Endometrial microvascular endothelial cells (primary cell): ENCODE results near the gene DCX. TPM values are rescaled to one million over a fixed set of nuclear protein-coding genes. Genes with fewer than 3 reads are reported as not detected.

Source experiments
- in situ Hi-C: cut with HindIII; loops from 2 replicates; pipeline ENCODE4 v1.10.0; 2017; ENCODE audit warnings: low sequenced_read_pairs, low pct_unique_long_range_greater_than_20kb; ENCODE audit errors: inconsistent ontology term
- total RNA-seq: library from RNA; depleted of rRNA; stranded (reverse); fragments of >200 nt; gene quantifications from one replicate; pipeline ENCODE4 v1.2.3, GENCODE V29; 2015; ENCODE audit errors: inconsistent ontology term

The DCX gene
- total RNA-seq, 1 donor from 2014 or later = 0.28 TPM

DNA sequence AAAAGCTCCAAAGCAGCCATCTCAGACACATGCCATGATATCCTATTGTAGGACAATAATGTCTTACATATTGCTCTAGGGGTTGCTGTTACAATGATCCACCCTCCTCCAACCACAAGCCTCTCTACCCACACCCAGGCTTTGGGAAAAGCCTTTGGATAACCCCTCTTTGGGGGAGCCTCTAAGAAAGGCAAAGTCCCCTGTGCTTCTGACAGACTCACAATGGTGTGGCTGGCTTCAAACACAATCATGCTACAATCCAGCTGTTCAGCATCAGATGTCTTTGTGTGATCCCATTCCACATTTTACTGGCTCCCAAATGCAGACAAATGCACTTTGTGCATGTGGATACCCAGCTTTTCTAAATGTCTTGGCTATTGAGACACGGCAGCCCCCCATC, 75.9 kb downstream of the DCX start:
- in situ Hi-C loops = no loop called here

DNA sequence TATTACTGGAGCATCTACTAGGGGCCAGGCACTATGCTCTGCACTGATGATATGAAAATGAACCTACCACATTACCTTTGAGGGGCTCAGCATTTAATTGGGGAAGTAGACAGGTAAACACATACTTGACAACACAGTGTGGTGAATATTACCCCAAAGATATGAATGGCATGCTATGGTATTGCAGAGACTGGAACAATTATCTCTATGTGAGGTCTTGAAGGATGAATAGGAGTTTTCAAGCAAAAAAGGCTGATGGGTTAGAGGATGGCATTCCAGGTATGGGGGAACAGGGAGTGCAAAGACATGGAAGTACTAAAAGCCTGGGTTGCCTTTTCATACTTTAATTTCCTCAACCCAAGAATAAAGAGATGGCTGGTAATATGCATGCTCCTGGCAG, 82.6 kb downstream of the DCX start:
- in situ Hi-C loops = no loop called here

DNA sequence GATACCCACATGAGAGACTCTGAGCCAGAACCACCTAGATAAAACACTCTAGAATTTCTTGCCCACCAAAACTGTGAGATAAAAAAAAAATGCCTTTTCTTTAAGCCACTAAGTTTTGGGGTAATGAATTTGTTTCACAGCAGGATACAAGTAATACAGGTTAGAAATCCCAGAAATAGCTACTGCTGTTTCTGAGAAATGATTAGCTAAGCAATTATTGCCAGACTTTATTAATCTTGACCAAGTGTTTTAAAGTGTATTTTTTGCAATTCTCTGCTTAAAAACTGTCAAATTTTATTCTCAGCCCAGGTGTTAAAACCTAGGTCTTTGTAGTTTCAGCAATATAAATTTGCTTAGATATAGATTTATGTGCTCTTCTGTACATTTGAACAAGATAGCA, 83.1 kb downstream of the DCX start:
- in situ Hi-C loops = no loop called here

DNA sequence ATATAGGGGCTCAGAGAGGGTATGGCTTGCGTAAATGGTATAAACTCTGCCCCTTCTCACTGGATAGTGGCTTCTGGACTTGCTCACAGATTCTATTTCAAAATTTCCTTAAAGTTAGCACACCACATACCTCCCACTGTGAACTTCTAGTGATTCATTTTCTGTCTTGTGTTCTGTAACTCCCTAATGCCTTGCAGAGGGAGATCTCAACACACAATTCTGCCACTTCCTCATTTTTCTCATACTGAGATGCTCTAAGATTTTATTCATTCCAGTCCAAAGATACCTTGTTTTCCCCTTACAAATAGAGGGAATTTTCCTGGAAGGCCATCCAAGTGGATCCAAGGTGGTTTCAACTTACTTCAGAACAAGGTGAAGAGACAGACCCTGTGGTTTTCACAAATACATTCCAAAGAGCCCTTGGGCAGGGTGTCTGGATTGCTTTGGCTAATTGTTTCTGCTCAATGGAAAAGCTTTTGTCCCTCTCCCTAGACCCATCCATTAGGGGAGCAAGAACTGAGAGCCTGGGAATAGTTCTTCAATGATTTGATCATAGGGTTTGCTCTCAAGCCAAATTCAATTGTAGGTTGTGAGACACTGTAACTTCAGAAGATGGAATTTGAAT, 89.6 kb downstream of the DCX start:
- in situ Hi-C loops = no loop called here

DNA sequence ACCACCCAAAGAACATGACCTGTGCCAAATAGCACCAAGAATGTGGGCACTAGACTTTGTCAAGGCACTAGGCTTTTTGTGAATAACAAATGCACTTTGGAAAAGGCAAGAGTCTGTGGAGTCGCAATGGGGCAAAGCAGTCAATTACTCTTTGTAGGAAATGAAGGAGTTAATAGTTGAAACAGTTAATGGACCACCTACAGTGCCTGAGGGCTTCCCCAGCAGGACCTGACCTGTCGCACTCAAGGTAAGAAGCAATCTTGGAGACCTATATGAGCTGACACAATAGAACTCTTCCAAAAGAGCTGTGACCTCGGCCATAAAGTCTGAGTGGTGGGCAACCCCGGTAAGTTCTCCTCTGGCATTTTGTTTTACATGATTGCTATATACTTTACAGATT, 92.5 kb downstream of the DCX start:
- in situ Hi-C loops = no loop called here

DNA sequence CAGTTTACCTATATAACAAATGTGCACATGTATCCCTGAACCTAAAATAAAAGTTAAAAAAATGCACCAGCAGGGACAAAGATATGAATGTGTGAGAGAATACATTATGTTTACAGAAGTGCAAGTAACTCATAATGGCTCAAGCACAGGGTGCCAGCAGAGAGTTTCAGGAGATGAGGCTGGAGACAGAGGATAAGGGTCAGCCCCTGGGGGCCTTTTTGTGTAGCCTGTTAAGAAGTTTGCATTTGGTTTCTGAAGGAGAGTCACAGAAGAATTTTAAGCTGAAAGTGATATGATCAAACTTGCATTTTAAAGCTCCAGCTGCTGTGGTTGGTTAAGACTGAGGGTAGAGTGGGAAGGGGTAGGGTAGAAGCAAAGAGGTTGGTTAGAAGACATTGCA, 93.1 kb downstream of the DCX start:
- in situ Hi-C loops = no loop called here

DNA sequence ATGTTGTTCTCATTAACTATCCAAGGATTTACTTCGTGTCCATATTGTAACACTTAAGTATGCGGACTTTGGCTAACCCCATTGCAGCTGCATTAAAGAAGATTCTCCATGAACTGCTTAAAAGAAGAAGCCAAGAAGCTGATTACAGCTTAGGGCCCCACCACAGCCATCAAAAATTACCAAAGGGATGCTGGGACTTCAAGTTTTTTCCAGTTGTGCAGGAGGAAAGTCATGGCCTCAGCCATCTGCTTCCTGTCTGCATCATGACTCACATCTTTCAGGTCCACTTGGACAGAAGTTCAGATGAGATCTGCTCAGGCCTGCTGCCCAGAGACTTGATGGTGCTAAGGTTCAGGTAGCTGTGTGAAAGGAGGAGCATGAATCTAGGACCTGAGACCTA, 102.9 kb downstream of the DCX start:
- in situ Hi-C loops = no loop called here

DNA sequence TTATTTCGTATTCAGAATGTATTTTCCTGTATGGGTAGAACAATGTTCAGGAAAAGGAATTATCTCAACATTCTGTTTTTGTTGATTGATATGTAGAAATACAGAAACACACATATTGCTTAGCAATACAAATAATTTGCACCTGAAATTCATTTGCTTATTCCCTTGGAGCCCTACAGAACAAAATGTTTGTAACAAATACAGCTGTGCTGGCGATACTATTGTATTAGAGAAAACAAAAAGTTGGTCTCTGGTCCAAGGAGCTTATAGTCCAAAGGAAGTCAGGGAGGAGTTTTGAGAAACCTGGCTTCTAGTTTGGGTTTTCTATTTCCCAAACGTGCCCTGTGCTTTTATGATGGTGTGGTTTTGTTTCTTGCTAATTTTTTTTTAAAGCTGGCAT, 104.0 kb downstream of the DCX start:
- in situ Hi-C loops = no loop called here

DNA sequence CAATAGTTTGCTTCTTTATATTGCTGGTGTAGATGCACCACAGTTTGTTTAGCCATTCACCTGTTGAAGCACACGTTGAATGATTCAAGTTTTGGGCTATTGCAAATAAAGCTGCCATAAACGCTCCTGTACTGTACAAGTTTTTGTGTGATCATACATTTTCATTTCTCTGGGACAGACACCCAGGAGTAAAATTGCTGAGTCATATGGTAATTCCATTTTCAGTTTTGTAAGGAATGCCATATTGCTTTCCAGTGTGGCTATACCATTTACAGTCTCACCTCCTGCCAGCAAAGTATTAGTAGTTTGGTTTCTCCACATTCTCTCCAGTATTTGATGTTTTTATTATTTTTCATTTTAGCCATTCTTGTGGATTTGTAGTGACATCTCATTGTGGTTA, 109.7 kb downstream of the DCX start:
- in situ Hi-C loops = no loop called here

DNA sequence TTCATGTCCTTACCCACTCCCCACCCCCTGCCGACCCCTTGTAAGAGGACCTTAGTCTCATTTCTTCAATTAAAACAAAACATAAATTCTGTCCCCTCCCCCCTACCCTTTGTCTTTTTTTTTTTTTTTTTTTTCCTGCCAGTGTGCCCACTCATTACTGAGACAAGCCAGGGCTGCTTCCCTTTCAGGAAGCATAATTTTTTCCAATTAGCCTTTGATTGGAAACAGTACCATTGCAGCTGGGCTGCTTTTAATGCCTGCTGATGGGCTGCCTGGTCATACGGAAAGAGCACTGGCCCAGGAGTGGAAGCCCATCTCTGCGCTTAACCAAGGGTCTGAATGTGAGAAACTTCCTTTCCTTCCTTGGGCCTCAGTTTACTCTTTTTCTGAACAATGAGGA, 123.2 kb downstream of the DCX start:
- in situ Hi-C loops = no loop called here

DNA sequence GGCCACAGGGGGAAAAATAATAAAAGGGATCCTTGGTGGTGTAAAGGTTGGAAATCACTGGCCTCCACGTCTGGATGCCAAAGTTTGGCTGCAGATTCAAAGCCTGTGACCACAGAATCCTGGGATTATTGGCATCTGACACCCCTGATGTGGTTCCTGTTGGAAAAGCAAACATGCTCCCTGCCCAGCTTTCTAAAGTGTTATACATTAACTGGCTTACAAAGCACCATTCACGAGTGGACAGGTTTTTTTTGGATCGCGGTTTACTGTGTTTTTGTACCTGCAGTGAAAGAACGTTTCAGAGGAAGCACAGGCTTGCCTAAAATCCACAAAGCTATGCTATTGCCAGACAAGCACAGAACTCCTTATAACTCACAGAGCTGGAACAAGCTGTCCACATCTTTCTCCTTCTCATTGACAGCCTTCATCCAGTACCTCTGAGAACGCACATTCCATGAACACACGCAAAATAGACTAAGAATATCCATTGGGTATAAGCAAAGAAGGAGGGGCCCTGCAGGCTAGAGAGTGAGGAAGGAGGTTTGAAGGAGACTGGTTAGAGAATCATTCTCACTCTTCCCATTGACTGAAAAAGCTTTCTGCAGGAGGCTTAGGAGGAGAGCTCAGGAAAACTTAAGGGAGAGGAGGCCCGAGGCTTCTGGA, 127.2 kb downstream of the DCX start:
- in situ Hi-C loops = no loop called here

DNA sequence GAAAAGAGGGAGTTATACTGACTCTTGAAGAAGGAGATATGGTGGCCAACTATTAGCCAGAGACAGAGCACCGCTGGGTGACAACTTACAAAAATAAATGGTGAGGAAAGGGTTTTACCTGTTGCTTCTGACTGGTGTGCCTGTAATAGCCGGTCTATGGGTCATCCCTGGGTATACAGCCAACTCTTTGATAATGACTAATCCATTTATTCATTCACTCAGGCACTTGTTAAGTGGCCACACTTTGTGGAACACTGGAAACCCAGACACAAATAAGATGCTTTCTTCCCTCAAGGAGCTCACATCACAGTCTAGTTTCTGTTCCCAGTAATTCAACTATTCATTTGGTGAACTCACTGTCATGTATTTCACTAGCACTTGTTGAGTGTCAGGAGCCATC, 128.5 kb downstream of the DCX start:
- in situ Hi-C loops = no loop called here

DNA sequence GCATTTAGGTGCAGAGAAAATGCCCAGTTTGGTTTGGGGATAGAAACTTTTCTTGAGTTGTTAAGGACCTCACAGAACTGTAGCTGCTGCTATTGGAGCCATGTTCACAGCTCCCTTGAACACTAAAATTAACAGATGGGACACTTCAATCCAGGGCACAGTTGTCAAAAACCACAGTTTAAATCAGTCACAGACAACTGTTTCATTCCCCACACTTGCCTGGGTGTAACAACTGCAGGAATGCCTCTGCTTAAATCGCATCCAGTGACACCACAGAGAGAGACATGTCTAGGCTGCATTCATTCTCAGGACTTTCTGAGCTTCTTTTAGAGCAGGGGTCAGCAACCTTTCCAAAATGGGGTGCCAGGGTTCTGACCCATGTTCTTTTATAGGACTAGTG, 129.0 kb downstream of the DCX start:
- in situ Hi-C loops = no loop called here

DNA sequence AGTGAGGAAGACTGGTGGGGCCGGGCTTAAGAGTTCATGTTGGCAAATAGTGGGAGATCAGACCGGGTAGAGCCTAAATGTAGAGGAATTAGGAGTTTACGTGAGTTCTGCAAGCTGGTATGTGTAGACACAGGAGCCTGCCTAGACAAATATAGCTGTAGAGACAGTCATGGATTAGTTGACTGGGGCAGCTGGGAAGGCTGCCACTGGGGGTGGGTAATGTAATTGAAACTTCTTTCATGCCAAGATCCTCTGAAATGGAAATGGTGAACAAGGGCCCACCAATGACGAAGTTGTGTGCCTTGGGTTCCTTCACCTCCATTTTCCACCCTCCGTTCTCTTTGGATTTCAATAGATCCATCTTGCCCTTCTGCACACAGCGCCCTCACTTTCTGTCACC, 129.9 kb downstream of the DCX start:
- in situ Hi-C loops = no loop called here

DNA sequence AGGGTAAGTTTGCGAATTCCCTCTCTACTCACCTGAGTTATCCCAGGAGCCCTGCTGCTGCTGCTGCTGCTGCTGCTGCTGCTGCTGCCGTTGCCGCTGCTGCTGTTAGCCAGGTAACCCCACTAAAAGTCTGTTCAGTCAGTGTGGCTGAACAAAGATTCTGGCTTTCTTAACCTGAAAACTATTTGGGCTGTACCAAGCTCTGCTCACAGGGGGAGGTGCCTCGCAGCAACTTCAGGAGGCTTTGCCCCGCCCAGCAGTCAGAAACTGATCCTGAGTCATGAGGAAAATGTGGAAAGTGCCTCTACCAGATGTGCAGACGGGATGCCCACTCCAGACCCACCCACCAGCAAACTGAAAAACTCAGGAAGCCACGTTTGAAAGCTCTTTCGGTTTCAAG, 141.7 kb downstream of the DCX start, which contains the start of gene CAPN6:
TSS of gene CAPN6 (minus strand) at position 145 of the 400 bp plus-strand sequence. CDS start 6,547 bp downstream, outside the sequence.
- in situ Hi-C loops = no loop called here

DNA sequence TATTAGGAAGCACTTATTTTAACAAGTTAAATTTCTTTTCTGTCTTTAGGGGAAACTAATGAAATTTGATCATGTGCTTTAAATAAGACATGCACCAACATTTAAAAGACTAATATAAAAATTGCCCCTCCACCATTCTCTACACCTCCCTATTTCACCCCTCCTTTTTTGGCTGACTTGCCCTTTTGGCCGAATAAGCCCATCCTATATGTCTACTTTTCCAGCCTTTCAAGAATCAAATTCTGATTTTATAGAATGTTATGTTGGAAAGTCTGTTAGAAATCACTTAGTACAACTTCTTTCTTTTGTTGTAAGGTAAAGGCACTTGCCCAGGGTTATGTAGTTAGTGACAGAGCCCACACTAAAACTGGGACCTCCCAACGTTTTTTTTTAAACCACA, 143.5 kb downstream of the DCX start:
- in situ Hi-C loops = no loop called here

DNA sequence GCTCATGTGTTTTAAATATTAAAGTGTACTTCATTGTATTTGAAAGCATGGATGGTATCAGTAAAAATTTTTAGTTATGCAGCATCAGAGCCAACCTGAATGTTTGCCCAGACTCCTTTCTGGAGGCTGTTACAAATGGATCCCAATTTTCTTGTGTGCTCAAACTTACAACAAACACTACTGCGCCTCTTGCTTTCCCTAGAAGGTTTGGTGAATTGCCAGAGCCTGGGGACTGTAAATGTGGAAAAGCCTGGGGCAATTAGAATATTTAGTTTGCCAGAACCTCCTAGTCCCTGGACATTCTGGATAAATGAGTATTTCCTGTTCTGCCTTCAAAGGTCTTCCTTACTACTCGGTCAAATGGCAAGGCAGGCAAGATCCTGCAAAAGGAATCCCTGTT, 146.5 kb downstream of the DCX start:
- in situ Hi-C loops = no loop called here

DNA sequence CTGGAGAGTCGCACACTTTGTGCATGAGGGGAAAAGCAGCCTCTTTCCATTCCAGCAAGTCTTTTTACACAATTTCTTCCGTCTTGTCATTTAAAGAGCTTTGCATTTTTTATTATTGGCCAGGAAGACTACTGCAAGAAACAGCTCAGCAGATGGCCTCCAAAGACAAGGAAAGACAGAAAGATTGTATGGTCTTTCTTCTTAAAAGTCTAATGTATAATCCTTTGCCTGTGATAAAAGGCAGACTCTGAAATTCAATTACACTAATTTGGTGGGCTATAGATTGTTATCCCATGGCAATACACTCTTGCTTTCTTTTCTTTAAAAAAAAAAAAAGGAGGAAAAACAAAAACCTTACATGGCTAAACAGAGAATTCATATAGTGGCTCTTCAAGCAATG, 147.6 kb downstream of the DCX start:
- in situ Hi-C loops = no loop called here

DNA sequence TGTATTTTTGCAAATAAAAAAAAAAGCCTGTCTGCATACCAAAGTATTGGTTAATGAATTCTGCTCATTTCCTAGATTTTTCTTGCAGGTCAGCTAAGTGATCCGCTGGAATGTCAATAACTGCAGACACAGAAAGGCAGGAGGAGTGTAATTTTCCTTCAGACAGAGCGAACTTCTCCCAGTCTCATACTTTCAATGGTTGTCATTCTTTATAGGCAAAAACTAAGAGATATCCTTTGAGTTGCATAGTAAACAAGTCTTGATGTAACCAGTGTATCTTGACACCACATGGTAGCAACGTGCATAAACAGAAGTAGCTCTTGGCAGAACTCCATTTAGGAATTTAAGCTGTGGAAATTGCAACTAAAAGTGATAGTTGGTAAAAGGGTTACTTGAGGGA, 149.9 kb downstream of the DCX start:
- in situ Hi-C loops = no loop called here

DNA sequence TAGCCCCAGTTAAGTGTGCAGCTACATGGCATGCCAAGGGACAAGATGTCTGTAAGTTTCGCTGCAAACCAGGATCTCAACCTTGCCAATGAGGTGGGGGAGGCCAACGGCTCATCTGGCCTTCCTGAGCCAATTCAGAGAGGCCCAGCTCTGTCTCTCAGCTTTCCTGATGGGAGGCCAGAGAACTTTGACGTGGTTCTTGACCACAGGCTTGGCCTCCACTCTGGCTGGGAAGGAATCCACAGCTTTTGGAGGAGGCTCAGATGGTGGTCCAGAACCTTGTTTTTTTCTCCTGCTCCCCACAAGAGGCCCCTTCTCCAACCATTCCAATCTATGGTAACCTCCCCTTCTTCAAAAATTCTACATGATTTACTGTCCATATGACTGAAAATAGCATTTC, 151.5 kb downstream of the DCX start:
- in situ Hi-C loops = no loop called here

DNA sequence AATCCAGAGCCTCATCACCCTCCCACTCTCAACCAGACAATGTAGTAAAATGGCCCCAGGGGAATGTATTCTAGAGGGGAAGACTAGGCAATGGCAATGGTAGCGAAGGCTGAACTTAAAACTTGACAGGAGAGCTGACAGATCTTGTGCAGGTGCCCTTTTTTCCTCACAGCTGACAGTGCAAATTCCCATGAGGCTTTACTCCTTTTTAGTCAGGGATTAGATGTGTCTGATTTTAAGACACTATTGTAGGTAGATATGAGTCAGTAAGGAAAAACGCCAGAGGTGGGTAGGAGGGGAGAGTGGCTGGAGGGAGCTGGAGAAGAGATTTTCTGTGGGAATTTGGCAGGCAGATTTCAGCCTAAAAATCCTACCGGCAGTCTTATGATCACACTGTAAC, 152.4 kb downstream of the DCX start:
- in situ Hi-C loops = no loop called here
